LNCaP clone FGC (cell line): ENCODE results near the gene TMEM43.

Experiments used
- DNase-seq: peaks from one replicate; pipeline ENCODE4 v3.0.0-alpha.2; 2011; ENCODE audit warnings: low read depth
- H3K4me3 ChIP-seq: 2 replicates; pipeline ENCODE4 v1.5.1; 2011; ENCODE audit warnings: mild to moderate bottlenecking, low read depth, low read length, control low read depth
- CTCF ChIP-seq: IDR thresholded peaks from 2 replicates; pipeline ENCODE4 v1.5.1; 2012; ENCODE audit warnings: mild to moderate bottlenecking; ENCODE audit not compliant: control insufficient read depth, insufficient read depth; ENCODE audit errors: extremely low read depth

Gene TMEM43

GRCh38 chr3:14127516-14128161, 2.8 kb downstream of the TMEM43 start:
- H3K4me3 ChIP-seq, result no peak overlapping the region
- no peak for TF ChIP-seq CTCF
- DNase-seq, result no peak

GRCh38 chr3:14128724-14129123, 3.9 kb downstream of the TMEM43 start:
- H3K4me3 ChIP-seq, result no peak overlapping the region
- no peak for TF ChIP-seq CTCF
- DNase-seq, result no peak

- DNase-seq, result no peak
- H3K4me3 ChIP-seq, result no peak overlapping the region
- no peak for TF ChIP-seq CTCF
These were observed 4.4 kb downstream of the TMEM43 start for GRCh38 chr3:14129296-14129695.

GRCh38 chr3:14130230-14130629, 5.4 kb downstream of the TMEM43 start:
- no peak overlapping the region for H3K4me3 ChIP-seq
- TF ChIP-seq CTCF, result no peak
- no peak for DNase-seq

GRCh38 chr3:14130707-14131106, 5.9 kb downstream of the TMEM43 start:
- DNase-seq, result no peak
- TF ChIP-seq CTCF, result no peak
- H3K4me3 ChIP-seq, result no peak overlapping the region

GRCh38 chr3:14131134-14131533, 6.3 kb downstream of the TMEM43 start:
- no peak for TF ChIP-seq CTCF
- DNase-seq, result no peak
- no peak overlapping the region for H3K4me3 ChIP-seq

GRCh38 chr3:14132120-14132519, 7.3 kb downstream of the TMEM43 start:
- no peak for DNase-seq

More at GRCh38 chr3:14132120-14132519, 7.3 kb downstream of the TMEM43 start:
- TF ChIP-seq CTCF, result no peak
- H3K4me3 ChIP-seq, result no peak overlapping the region
